SIG-M5 (cell line): ENCODE results near the gene EXOC8.
A peak's percentile ranks its signal among the peaks of the same experiment; 100 is the strongest.

Experiments
- DNase-seq: peaks from one replicate; lab custom pipeline; 2025; lab: John Stamatoyannopoulos, UW

The EXOC8 gene, protein sequence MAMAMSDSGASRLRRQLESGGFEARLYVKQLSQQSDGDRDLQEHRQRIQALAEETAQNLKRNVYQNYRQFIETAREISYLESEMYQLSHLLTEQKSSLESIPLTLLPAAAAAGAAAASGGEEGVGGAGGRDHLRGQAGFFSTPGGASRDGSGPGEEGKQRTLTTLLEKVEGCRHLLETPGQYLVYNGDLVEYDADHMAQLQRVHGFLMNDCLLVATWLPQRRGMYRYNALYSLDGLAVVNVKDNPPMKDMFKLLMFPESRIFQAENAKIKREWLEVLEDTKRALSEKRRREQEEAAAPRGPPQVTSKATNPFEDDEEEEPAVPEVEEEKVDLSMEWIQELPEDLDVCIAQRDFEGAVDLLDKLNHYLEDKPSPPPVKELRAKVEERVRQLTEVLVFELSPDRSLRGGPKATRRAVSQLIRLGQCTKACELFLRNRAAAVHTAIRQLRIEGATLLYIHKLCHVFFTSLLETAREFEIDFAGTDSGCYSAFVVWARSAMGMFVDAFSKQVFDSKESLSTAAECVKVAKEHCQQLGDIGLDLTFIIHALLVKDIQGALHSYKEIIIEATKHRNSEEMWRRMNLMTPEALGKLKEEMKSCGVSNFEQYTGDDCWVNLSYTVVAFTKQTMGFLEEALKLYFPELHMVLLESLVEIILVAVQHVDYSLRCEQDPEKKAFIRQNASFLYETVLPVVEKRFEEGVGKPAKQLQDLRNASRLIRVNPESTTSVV

DNA sequence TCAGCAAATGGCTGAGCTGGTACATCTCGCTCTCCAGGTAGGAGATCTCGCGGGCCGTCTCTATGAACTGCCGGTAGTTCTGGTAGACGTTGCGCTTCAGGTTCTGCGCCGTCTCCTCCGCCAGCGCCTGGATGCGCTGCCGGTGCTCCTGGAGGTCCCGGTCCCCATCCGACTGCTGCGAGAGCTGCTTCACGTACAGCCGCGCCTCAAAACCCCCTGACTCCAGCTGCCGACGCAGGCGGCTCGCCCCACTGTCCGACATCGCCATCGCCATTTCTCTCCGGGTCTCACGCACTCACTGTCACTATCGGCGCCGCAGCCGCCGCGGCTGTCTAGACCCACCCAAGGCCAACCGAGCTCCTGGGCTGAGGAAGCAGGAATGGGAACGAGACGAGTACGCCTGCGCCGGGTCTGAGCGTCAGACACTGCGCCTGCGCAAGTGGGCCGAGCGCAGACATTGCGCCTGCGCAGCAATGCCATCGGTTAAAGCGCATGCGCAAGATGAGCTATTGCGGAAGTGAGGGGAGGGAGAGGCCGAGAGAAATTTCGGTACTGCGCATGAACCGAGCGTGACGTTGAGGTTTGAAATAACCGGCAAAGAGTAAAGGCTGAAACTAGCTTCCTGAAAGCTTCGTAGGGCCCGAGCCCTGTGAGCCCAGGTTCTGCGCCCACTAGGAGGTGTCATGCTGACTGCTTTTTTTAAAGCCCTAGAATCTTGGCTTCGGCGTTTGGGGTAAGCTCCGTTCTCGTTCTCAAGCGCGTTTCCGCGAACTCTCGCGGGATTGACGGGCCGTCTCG is at the start of gene EXOC8:
TSS of gene EXOC8 (minus strand) at position 381 of the 798 bp plus-strand sequence. CDS start at position 274, 107 bp downstream.
- DNase-seq = peak; percentile 96

DNA sequence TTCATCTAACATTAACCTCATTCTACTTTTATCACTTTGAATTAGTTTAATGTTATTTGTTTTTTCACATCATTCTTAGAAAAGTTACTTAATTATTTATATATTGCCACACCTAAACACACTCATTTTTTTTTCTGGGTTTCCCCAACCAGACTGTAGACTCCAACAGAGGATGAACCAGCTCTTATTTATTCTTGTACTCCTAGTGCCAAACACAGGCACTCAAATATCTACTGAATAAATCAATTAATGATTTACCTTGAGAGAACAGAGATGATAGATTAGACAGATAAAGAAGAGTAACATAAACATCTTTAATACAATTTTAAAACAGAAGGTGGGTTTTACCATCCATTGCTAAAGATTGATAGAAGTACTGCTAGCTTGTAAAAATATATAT is 48.8 kb upstream of the EXOC8 start:
- no peak for DNase-seq

DNA sequence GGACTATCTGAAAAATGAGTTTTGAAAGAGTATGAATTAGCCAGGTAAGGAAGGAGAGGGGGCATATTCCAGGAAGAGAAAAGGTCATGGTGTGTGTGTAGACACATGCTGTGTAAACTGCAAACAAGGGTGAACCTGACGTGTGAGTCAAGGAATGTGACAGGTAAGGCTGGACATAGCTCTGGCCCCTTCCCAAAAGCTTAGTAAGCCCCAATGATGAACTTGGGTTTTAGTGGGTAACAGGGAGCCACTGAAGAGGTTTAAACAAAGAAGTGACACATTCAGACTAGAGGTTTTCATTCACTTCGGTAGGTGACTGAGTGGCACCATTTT is 47.7 kb upstream of the EXOC8 start:
- no peak for DNase-seq

DNA sequence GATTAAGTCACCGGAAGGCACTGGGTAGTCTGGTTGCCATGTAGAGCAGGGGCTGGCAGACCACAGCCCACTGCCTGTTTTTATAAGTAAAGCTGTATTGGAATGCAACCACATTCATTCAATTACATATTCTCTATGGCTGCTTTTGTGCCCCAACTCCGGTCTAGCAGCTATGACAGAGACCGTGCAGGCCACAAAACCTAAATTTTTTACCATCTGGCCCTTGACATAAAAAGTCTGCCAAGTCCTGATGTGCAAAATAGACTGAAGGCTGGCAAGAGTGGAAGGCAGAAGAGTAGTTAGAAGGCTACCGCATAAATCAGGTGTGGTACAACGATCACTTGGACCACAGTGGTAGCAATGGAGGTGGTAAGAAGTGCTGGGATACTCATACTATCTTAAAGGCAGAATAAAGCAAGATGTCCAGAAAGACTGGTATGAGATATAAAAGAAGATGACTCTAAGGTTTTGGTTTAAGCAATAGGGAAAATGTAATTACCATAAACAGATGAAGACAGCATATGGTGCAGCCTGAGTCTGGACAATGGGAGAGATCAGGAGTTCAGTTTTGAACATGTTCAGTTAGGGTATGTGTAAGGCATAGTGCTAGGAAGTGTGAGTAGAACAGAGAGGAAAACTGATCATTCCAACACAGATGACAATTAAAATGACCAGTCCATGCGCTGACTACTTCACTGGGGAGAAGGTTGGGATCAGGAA is 47.2 kb upstream of the EXOC8 start:
- DNase-seq = no peak

DNA sequence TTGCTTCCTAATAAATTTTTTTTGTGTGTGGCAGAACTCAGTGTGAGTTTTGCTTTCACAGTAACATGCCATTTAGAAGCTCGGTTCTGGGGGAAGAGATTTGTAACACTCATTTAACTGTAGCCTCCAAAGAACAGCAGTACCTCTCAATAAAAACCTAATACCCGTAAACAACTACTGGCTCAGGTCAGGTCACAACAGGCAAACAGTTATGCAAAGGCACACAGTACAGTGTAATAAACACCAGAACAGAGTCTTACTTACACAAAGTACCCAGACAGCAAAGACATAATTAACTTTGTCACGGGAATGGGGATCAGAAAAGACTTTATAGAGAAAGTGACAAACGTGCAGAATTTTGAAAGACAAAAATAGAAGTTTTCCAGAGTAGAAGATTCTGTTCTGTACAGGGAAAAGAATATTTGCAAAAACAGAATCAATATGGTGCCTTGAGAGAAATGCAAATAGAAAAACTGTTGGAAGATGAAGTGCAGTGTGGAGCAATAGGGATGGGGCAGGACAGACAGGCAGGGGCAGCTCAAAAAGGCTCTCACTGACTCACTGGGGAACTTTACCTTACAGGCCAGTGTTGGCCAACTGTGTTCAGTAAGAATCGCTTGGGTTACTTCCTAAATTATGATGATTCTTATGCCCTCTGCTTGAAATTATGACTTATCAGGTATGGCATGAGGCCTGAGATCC is 45.7 kb upstream of the EXOC8 start:
- no peak for DNase-seq

DNA sequence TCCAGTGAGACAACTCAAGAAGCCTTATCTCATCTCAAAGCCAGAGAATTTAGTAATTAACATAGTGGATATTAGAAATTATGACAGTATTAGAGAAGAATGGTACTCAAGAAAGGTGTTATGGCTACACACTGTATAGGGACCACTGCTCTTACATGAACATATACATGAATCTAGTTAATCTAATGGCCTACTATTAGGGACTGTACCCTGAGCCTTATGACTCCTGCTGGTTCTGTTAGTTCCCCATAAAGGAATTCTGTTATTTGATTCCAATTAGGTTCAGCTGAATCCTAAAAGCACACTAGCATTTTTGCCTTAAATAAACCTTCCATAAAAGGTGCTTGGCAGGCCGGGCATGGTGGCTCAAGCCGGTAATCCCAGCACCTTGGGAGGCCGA is 44.8 kb upstream of the EXOC8 start:
- DNase-seq = no peak

DNA sequence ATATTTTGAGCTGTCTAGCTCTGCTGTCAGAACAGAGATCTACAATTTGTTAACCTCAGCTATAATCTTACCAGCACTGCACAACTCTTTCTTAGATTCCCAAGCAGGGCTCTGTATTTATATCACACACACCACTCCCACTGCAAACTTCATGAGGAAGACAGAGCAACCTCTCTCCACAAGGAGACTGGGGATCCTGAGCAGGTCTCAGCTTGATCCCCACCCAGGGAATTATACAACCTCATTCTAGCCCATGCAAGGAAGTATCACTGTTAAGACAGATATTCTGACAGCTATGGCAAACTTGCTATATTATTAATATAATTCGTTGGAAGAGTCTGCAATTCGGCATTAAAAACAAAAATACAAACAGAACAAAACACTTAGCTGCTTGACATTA is 44.1 kb upstream of the EXOC8 start:
- no peak for DNase-seq

DNA sequence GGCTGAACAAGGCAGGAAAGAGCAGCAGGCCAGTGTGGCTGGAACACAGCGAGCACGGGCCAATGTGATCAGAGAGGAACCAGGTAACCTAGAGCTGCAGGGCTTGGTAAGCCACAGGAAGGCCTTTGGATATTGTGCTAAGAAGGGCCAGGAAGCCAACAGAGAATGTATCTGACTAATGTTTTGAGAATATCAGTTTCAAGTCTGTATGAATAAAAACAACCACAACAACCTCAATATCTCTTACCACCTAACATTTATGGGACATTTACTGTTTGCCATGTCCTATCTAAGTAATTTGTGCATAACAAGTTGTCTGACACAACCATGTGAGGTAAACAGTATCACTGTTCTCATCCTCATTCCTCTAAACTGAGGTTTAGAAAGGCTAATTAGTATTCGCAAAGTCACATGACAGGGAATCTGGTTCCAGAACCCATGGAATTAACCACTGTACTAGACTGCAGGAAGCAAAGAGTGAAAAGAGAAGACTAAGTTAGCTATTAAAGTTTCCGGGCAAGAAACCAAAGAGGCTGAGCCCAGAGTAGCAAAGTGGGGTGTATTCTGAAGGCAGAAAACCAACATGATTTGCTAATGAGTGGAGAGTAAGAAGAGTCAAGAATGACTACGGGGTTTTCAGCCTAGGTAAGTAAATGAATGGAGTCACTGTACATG is 39.4 kb upstream of the EXOC8 start:
- no peak for DNase-seq

DNA sequence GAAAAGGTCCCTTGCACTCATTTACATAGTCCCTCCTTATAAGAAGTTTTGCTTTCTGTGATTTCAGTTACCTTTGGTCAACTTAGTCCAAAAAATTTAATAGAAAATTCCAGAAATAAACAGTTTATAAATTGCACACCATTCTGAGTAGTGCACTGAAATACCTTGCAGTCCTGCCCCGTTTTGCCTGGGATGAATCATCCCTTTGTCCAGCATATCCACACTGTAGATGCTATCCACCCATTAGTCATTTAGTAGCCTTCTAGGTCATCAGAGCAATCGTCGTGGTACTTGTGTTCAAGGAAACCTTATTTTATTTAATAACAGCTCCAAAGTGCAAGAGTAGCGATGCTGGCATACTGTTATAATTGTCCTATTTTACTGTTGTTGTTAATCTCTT is 38.4 kb upstream of the EXOC8 start:
- no peak for DNase-seq

DNA sequence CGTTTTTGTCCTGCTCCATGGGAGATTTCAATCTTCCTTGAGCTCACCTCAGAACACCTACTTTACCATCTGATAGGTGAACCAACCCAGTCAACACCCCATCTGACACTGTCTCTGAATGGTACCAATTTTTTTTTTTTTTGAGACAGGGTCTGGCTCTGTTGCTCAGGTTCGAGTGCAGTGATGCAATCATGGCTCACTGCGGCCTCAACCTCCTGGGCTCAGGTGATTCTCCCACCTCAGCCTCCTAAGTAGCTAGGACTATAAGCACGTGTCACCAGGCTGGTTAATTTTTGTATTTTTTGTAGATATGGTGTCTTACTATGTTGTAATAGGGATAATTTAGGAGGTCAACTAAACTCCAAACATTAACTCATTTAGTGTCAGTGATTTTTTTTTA is 36.7 kb upstream of the EXOC8 start:
- DNase-seq = no peak

DNA sequence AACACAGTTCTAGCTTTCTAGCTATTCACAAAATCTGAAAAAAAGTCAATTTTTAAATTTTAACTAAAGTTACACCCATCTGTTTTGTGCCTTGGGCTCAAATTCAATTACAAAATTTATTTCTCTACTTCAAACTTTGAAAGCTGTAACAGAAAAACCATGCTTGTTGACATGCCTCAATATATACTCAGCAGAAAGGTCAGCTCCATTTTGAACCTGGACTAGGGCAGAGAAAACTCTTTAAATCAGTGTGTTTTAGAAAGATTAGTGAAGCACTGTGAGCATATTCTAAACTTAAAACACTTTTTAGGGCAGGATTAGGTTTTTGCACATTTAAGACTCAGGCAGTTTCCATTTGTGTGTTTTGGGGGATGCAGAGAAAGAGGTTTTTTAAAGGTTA is 34.8 kb upstream of the EXOC8 start:
- DNase-seq = no peak

DNA sequence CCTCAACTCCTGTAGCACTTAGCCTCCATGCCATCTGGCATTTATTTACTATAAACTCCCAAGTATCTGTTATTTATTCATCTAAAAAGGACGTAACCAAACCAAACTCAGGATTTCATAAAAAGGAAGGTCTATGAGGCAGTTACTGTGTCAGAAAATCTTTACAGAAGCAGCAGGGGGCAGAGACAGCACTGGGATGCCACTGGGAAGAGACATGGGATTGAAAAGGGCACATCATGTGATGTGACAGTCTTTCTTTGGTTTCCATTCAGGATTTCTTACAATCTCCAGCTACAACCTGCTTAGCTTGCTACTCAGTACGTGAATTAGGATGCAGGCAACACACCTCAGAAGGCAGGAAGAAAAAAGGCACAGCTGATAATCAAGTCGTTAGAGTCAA is 31.6 kb upstream of the EXOC8 start:
- DNase-seq = no peak

DNA sequence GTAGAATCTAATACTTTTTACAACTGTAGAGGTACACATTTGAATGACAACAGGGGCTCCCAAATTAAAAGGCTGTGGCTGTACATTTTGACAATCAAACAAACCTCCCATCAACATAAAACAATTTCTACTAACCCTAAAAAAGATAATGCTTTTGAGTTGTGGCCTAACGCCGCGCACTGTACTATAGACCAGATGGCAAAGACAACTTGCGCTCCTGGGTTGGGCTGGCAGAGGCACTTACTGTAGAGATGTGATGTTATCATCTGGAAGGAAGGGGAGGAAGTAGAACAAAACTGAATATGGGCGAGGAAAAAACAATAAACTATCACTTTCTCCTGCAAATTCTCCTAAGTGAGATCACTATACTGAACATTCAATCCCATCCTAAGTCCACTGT is 26.5 kb upstream of the EXOC8 start:
- DNase-seq = no peak

DNA sequence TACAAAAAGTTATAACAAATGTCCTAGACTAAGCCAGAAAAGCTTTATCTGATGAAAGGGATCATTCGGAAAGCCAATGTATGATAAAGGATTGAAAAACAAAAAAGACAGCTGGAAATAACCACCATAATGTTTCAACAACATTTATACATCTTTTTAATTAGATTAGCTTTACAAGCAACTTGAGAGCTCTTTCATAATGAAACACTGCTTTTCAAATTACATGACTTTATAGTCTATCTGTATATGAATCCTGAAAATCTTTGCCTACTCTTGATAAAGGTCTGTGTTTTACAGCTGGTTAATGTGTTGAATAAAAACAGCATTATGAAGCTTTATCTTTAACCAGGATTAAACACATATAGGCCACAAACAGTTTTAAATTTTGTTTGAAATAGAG is 26.0 kb upstream of the EXOC8 start:
- DNase-seq = no peak

DNA sequence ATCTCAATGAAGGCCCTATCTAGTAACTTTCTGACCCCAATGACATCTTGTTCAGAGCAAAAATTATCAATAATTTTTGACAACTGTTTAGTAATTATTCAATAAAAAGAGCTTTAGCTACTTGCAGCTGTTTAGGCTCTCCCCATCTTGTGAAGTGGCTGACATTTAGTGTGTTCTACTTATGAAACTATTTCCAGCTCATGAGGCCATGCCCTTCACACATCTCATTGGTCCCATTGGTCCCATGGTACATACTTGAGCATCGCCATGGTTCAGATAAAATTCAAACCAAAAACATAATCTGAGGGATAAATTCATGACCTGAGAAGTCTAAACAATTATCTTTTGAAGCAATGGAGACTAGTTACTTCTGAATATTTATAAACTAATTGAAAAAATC is 24.7 kb upstream of the EXOC8 start:
- DNase-seq = no peak

DNA sequence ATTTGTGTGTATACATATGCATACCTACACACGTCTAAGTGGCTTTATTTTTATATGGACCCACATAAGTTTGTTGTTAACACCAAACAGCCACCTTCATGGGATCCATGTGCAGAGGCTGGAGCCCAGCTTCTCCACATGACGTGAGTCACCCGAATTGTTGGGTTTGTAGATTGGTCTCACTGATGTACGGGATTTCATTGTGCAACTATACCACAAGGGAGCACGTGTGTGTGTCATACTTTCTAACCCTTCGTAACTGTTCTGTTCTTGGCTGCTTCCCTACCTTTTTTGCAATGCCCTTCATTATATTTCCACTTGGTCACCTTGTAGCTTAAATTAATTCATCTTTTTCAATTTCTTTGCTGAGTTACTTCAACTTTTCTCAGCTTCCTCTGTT is 21.5 kb upstream of the EXOC8 start:
- DNase-seq = peak; percentile 83

DNA sequence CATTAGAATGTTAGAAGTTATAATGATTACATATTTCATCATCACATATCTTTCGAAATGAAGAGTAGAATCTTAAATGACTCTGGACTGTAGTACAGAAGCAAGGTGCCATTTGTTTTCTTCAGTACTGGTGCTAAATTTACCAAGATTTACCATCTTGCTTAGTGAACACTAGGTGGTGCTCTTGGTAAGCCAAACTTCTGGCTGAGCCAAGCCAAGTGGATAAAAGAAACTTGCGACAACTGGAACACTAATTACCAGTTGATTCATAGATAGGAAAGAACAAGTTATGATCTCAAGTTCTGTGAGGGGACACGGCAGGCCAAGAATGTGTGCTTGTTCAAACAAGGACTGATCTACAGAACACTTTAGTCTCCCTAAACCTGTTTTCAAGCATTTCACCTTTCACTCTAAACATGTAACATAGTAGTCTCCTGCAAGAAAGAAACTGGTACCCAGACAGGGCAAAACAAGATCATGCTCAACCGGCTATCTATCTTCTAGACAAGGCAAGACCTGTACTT is 20.2 kb upstream of the EXOC8 start:
- DNase-seq = peak; percentile 76

DNA sequence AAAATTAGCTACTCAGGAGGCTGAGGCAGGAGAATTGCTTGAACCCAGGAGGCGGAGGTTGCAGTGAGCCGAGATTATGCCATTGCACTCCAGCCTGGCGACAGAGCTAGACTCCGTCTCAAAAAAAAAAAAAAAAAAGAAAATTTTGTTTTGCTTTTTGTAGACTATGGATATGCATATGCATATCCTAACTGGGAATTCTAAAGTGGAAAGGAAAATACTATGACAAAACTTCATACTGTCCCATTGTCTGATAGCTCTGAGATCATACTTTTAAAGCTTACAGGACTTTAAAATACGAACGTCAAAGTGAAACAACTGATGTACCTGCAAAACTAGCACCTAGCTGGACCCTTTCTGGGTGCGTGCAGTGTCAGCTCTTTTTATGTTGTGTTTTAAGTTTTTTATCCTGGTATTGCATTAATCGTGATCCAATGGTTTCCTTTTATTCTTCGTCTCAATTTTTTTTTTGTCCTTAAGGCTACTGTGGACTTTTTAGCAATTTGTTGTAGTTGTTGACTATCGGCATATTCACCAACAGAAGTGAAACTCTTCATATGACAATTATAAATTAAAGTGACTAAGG is 19.6 kb upstream of the EXOC8 start:
- DNase-seq = no peak

DNA sequence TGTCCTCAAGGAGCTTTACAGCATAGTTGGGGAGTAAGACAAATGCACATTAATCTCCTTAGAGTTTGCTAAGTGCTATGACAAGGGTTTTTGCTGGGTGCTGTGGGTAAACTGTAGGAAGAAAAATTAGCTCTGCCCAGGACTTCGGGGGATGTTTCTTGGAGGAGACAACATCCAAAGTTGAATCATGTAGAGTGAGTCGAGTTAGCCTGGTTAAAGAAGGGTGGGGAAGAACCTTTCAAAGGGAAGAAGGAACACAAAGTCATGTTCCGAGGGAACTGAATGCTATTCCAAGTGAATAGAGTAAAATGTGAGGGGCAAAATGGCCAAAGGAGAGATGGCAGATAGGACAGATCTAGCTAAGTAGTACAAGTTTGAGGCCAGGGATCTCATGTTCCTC is 17.5 kb upstream of the EXOC8 start:
- DNase-seq = no peak

DNA sequence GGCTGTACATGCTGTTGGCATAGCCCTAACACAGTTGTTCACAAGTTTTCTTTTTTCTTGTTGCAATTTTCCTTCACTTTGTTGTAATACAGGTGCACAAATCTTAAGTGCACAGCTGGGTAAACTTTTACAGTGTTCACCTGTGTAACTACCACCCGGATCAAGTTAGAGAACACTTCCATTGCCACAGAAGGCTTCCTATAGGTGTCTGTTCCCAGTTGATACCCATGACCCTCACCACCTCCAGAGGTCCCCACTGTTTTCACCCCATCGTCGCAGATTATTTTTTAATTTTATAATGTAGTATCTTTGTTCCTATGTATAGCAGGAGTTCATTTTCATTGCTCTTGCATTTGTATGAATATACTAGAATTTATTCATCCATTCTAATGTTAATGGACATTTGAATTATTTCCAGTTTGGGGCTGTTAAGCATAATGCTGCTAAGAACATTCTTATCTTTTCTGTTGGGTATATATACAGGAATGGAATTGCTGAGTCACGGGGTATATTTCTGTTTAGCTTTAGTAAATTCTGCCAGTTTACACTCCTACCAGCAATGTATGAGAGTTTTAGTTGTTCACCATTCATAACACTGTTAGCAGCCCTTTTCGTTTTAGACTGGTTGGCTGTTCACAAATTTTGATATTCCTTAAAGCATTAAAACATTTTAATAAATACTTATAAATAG is 16.8 kb upstream of the EXOC8 start:
- DNase-seq = no peak
